ENCODE data around the gene LGR4.

The LGR4 gene

DNA sequence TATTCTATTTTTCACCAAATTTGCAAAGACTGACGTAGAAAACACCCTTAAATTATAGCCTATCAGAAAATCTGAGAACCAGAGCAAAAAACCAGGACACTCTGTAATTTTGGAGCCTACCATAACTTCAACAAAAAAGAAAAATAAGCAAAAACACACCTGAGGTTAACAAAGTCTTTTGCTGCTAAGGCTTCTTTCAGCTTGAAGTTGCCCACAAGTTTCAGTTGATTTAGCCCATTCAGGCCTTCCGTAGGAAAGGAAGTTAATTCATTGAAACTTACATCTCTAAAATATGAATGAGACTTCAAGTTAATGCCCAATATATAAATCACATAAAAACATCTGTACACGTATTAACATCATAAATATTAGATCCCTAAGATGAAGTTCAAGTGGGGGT lies 99.2 kb downstream of the LGR4 start:
- DNase-seq, result no peak

- no peak for DNase-seq
Observed at GRCh38 chr11:27372164-27372563, 100.4 kb downstream of the LGR4 start.

DNA sequence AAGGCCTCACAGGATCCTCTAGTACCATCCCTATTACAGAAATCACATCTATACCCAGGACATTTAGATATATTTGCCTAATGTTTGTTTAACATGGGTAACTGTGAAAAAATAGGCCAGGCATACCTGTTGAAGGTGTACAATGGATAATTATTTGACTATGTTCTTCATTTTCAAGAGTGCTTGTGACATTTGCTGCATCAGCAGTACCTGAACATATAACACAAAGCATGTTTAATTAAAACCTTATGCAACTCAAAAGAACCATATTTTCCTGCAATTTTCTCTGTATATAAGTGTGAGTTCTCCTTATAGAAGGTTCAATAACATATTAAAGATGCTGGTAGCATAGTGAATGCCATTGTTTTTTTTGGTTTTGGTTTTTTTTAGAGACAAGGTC lies 101.1 kb downstream of the LGR4 start:
- DNase-seq, result no peak

- no peak for DNase-seq
Observed at GRCh38 chr11:27370374-27370773, 102.2 kb downstream of the LGR4 start.

GRCh38 chr11:27367881-27368280 lies 104.7 kb downstream of the LGR4 start:
- no peak for DNase-seq

GRCh38 chr11:27363576-27364117 lies 108.9 kb downstream of the LGR4 start:
- no peak for DNase-seq

GRCh38 chr11:27362749-27363575 lies 109.6 kb downstream of the LGR4 start, which contains the start of gene CCDC34:
CCDC34 (minus strand) TSS chr11:27363215; CDS start chr11:27363194, 21 bp downstream.
- peak; percentile 96 for DNase-seq

- DNase-seq, result no peak
Observed at GRCh38 chr11:27361649-27362431, 110.8 kb downstream of the LGR4 start.

- DNase-seq, result peak; percentile 49
Observed at GRCh38 chr11:27358296-27358695, 114.3 kb downstream of the LGR4 start.

DNA sequence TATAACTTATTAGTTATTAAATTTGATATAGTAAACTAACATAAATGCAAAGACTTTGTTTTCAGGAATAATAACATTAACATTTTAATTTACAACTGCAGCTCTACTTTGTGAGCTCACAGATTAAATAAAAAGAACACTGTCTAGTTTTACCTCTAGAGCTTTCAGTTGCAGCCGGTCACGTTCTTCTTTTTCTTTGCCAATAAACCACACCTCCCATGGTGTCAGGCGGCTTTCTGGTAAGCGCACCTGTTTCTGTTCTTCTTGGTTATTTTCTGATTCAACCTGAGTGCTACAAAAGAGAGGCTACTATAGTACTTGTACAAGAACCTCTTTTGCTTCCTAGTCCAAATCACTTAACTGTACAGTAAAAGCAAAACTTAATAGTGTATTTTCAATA lies 115.3 kb downstream of the LGR4 start:
- no peak for DNase-seq

DNA sequence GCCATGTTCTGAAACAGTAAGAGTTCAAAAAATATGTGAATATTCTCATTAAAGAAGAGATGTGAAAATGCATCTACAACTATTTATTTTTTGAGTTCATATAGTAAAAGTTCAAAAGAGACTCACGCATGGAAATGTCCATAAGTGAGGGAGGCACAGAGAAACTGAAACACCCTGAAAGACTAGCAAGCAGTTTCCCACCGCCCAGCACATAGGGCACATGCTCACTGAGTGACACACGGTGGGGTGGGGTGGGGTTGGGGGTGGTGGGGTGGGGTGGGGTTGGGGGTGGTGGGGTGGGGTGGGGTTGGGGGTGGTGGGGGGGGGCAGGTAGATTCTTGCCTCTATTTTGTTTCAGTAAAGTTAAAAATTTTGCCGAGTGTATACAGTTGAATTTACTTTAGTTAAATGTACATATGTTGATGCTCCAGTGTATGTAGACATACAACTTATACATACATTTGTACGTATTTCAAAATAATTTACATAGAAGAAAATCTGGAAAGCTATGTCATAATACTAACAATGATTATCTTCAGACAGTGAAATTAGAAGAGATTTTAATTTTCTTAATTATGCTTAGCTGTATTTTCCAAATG lies 115.9 kb downstream of the LGR4 start:
- DNase-seq, result no peak

DNA sequence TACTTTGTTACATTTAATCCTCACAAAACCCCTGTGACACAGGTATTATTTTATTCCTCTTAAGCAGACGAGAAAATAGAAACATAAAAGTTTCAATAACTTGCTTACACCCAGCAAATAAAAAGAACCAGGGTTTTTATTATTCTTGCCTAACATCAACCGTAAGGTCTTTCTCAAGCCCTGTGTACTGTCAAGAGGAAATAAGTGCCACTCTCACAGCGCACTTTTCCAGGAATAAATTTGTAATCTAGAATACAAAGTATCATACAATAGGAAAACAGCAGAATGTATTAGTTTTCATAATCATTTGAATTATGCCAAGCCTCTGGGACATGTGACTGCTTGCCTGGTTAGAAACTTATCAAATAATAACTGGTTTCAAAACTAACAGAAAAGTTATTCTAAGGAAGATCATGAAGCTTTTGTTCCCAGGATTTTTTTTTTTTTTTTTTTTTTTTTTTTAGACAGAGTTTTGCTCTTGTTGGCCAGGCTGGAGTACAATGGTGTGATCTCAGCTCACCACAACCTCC lies 117.0 kb downstream of the LGR4 start:
- DNase-seq, result no peak

DNA sequence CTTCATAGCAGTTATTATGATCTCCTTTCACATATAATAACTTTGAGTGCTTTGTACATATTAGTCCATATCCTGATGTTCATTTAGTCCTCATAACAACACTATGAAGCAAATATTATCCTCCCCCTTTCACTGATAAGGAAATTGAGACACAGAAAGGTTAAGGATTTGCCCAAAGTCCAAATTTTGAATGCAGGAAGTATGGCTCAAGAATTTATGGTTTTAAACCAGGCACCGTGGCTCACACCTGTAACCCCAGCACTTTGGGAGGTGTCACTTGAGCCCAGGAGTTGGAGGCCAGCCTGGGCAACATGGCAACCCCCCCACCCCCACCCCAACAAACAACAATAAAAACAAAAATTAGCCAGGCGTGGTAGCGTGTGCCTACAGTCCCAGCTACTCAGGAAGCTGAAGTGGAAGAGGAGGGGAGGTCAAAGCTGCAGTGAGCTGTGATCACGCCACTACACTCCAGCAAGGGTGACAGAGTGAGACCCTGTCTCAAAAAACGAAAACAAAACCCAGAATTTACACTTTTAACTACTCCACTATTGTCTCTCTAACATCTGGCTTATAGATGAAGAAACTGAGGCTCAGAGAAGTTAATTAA lies 118.1 kb downstream of the LGR4 start:
- no peak for DNase-seq

GRCh38 chr11:27353593-27354358 lies 118.8 kb downstream of the LGR4 start:
- peak; percentile 9 for DNase-seq

DNA sequence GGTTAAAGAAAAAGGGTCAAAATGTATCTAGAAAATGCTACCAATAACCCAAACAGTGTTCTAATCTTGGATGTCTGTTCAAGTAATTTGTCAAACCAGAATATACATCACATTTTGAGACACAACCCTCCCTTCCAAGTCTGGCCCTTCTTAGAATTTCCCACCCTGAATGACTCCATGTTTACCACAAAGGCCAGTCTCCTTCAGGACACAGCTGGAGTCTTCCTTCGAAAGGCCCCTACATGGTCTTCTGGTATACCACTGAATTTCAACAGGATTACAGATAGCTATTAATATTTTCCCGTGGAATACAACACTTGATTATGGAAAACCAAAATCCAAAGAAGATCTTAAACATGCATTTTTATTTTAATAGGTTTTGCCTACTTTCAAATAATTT lies 119.8 kb downstream of the LGR4 start:
- DNase-seq, result no peak

GRCh38 chr11:27350511-27350910 lies 122.1 kb downstream of the LGR4 start:
- no peak for DNase-seq

DNA sequence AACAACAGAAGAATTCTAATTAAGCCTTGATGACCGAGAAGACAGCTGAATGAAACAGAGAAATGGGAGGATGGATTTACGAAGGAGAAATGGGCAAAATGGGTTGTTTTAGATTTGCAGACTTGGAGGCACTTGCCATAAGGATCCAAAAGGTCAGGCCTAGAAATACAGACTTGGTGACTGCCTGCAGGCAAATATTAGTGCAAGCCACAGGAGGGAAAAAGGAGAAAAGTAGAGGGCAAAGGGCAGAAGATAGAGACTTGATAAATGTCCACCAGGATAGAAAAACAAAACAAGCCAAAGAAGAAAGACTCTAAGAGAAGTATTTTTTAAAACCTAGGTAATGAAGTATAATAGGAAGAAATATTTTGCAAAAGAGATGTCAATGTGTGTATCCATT lies 122.7 kb downstream of the LGR4 start:
- DNase-seq, result no peak

DNA sequence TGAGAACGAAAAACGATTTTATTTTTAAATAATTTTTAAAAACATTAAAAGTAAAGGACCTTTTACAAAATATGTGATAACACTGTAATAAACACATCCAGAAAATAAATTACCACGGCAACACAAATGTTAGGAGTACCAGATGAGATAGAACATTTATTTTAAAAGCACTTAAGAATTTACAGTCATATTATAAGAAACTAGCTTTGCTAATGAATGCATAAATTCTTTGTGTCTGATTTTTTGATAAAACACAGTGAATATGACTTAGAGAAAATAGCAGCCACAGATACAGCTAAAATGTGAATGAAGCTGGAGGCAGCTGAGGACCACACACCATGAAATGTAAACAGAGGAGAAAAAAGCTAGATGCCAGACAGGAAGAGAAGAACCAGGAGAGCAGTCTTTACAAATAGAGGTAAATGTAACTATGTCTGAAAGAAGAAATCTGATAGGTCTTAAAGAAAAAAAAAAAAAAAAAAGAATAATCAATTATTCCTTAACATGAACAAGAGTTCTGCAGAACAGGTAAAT lies 124.2 kb downstream of the LGR4 start:
- no peak for DNase-seq

DNA sequence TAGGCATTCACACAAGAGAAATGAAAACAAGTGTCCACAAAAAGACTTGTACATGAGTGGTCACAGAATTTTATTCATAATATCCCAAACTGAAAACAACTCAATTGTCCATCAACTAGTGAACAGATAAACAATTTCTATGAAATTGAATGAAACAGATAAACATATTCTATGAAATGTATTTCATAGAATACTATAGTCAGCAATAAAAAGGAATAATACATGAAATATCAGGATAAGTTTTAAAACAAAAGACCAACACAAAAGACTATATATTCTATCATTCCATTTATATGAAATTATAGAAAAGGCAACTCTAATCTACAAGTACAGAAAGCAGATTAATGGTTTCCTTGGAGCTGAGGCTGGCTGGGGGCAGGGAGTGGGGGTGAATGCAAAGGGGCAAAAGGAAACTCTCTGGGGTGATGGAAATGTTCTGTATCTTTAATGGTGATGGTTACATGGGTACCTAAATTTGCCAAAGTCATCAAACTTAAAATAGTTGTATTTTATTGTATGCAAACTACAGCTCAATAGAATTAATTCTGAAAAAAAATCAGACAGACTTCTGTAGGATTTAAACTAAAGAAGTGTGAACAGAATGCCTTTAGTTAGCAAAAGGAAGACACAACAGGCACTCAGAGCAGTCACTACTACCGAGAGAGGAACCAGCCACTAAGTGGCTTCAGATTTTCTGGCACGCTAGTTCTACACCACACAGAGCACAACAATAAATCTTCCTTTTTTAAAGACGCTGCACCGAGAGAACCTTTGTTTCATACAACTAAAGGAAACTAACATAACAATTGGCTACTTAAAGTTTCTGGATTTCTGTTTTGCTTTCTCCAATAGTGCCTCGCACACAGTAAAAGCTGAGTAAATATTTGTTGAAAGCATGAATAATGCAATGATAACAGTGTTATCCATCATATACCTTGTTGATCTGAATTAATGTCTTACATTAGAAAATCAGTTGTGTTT lies 124.9 kb downstream of the LGR4 start:
- no peak for DNase-seq

GRCh38 chr11:27339941-27340340 lies 132.6 kb downstream of the LGR4 start:
- no peak for DNase-seq
